Measurements from ENCODE around the gene DPYSL5. TPM values are rescaled to one million over a fixed set of nuclear protein-coding genes. Genes with fewer than 3 reads are reported as not detected.

Gene DPYSL5
- total RNA-seq, 2 experiments from 2014 or later: 0.07 to 0.09 TPM

DNA sequence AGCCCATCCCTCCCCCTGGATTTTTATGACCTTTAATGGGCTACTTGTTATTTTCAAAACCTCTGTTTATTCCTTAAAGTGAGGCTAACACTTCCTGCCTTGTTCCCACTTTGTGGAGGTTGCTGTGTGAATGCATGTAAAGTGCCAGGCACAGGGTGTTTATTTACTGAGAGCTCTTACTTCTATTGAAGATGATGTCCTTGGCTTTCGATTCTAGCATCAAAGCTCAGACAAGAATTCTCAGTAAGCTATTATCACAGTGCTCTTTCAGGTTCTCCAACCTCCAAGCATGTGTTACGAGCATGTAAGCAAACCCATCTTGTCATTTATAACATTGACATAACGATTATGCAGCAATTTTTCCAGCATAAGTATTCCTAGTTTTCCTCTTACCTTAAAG is 44.2 kb downstream of the DPYSL5 start:
- H3K27me3 Mint-ChIP-seq: peaks cover 4% of the 10 kb centered on the region
- ChIA-PET CTCF (interaction anchor here (0.7 kb wide), 1 partner anchor 202 kb away, joined by 4 read pairs; no protein-coding TSS in a partner anchor), POLR2A (no interaction called here)
- no peak overlapping the region for H3K4me3 Mint-ChIP-seq
- ATAC-seq: no peak
- no peaks in the 10 kb centered on the region for H3K9me3 Mint-ChIP-seq (ENCODE audit: low read depth)
- intact Hi-C loops (cut with DNase I, micrococcal nuclease): no loop called here
- no peaks in the 10 kb centered on the region for H3K36me3 Mint-ChIP-seq (ENCODE audit: low read depth)
- H3K4me1 Mint-ChIP-seq: no peaks in the 10 kb centered on the region
- no peak overlapping the region for H3K27ac Mint-ChIP-seq
- DNase-seq: no peak

DNA sequence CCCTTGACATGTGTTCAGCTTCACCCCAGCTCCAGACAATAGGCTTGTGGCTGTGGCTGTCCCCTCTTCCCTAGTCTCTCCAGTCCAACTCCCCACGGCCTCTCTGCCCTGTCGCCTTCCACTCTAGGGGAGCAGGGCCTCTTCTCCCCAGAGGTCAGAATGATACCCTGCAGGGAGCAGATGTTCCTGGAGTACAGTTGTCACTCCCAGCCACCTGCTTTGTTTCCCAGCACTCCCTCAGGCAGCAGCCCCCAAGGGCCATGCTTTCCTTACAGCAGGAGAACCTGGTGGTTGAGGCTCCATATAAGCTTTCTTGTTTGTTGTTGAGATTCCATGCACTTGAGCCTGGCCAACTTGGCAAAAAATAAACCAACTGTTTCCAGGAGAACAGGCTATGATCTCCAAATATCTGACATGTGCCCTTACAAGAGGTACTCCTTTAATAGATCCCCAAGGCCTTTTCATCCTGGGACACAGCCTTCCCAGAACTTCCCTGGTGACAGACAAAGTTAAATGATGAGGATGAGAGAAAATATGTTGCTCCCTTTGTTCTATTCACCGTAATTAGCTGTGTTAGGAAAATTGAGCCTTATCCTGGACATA is 45.1 kb downstream of the DPYSL5 start:
- Mint-ChIP-seq H3K27me3 (peaks cover 5% of the 10 kb centered on the region), H3K4me1 (no peaks in the 10 kb centered on the region), H3K27ac (no peak overlapping the region), H3K36me3 (ENCODE audit: low read depth) (no peaks in the 10 kb centered on the region), H3K9me3 (ENCODE audit: low read depth) (no peaks in the 10 kb centered on the region), H3K4me3 (no peak overlapping the region)
- POLR2A ChIA-PET: no interaction called here
- CTCF ChIA-PET: no interaction called here
- DNase-seq: no peak
- intact Hi-C loops (cut with DNase I, micrococcal nuclease): no loop called here
- ATAC-seq: no peak

DNA sequence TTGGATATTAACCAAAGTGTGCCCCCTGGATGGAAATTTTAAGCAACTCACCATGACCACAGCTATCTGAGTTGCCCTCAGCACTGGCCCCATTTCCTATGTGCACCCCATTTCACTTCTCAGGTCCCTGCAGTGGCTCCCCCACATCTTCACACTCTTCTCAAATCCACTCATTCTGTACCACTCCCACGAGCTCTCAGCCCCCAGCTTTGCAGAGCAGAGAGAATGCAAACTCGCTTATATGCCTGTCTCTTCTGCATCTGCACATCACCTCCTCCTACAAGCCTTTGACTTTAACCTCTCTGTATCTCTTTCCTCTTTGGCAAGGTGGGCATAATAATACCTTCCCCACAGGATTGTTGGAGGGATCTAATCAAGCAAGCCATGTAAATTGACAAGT is 46.2 kb downstream of the DPYSL5 start:
- Mint-ChIP-seq H3K27ac (no peak overlapping the region), H3K4me1 (no peaks in the 10 kb centered on the region), H3K4me3 (no peak overlapping the region), H3K36me3 (ENCODE audit: low read depth) (no peaks in the 10 kb centered on the region), H3K27me3 (peaks cover 5% of the 10 kb centered on the region), H3K9me3 (ENCODE audit: low read depth) (no peaks in the 10 kb centered on the region)
- no peak for ATAC-seq
- intact Hi-C loops (cut with DNase I, micrococcal nuclease): no loop called here
- ChIA-PET POLR2A (no interaction called here), CTCF (interaction anchor here (1.1 kb wide), 1 partner anchor 47 kb away, joined by 3 read pairs; no protein-coding TSS in a partner anchor)
- DNase-seq: no peak

DNA sequence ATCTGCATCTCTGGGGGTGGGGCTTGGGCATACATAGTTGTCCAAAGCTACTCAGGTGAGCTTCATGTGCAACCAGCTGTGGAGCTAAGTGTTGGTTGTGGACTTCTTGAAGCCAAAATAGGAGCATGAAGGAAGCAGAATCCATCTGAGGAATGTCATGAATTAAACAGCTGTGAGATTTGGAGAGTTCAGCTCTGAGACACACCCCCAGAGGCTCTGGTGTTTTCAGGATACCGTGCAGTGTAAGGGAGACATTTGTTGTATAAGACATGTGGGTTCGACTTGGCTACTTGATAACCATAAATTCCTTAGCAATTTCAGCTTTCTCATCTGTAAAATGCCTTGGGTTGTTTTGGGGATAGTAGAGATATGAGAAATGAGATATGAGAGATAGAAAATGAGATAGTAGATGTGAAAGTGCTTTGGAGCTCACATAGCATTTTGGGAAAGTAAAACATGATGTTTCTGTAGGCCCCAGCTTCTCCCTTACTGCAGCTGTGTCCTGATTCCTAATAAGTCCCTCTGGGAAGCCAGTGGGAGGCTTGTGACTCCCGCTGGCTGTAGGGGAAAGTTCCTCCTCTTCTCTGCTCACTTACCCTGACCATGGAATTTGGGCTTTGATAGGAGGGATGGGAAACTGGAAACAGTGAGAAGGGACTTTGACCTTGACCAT is 50.0 kb downstream of the DPYSL5 start:
- no peaks in the 10 kb centered on the region for H3K9me3 Mint-ChIP-seq (ENCODE audit: low read depth)

DNA sequence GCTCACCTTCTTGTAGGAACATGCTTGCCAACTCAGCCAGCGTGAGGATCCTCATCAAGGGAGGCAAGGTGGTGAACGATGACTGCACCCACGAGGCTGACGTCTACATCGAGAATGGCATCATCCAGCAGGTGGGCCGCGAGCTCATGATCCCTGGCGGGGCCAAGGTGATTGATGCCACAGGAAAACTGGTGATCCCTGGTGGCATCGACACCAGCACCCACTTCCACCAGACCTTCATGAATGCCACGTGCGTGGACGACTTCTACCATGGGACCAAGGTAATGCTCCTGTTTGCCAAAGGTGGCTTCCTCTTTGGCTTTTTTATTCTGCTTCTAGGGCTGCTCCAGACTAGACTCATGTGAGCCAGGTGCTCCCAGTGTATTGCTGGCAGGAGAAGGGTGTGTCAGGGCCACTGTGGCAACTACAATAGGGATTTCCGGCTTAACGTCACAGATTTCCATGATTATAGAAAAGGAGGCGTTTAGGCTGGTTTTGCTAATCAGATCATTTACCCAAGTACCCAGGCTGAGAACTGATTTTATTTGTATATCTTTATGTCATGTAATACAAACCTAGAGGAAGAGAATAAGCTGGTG is 50.6 kb downstream of the DPYSL5 start:
- DNase-seq (no peak), ATAC-seq (no peak)
- ChIA-PET POLR2A (no interaction called here), CTCF (interaction anchor here (0.6 to 2.0 kb wide), 3 partner anchors 24 to 52 kb away, joined by 3 to 8 read pairs (median 3); no protein-coding TSS in a partner anchor)
- Mint-ChIP-seq H3K27me3 (peaks cover 5% of the 10 kb centered on the region), H3K9me3 (ENCODE audit: low read depth) (no peaks in the 10 kb centered on the region), H3K27ac (no peak overlapping the region), H3K4me3 (no peak overlapping the region), H3K36me3 (ENCODE audit: low read depth) (no peaks in the 10 kb centered on the region), H3K4me1 (no peaks in the 10 kb centered on the region)
- intact Hi-C loops (cut with DNase I, micrococcal nuclease): no loop called here

More for the DNA sequence above, 50.0 kb downstream of the DPYSL5 start:
- H3K27me3 Mint-ChIP-seq: peaks cover 5% of the 10 kb centered on the region
- no peaks in the 10 kb centered on the region for H3K36me3 Mint-ChIP-seq (ENCODE audit: low read depth)
- H3K4me3 Mint-ChIP-seq: no peak overlapping the region
- no peak overlapping the region for H3K27ac Mint-ChIP-seq
- intact Hi-C loops (cut with DNase I, micrococcal nuclease): no loop called here
- POLR2A ChIA-PET: no interaction called here
- CTCF ChIA-PET: interaction anchor here (0.6 to 1.0 kb wide), 2 partner anchors 29 to 43 kb away, joined by 3 read pairs; no protein-coding TSS in a partner anchor
- no peaks in the 10 kb centered on the region for H3K4me1 Mint-ChIP-seq
- DNase-seq (no peak), ATAC-seq (no peak)

DNA sequence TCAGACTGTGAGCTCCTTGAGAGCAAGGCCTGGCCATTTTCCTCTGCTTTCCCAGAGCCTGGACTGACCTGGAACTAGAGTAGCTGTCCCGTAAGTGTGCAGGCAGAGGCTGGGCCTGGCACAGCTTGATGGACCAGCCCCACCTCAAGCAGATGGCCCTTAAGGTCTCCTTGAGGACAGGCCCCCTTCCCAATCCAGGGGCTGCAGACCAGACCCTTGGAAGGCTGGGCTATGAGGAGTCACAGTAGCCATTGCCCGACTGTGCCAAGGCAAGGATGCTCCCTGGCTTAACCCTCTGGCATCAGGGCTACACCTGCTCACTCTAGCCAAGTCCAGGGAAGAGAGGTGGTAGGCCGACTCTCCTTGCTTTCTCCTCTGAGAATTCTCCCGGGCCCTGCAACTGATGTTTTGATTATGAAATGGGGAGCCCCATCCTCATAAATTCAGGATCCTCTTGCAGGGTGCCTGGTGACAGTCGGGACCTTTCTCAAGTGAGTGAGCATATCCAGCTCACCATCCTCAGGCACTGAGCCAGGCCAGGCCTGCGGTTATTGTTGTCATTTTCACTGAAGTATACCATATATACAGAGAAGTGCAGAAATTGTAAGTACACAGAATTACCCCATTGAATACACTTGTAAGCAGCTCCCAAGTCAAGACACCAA is 51.7 kb downstream of the DPYSL5 start:
- H3K9me3 Mint-ChIP-seq (ENCODE audit: low read depth): no peaks in the 10 kb centered on the region
- H3K36me3 Mint-ChIP-seq (ENCODE audit: low read depth): no peaks in the 10 kb centered on the region
- H3K27me3 Mint-ChIP-seq: peaks cover 5% of the 10 kb centered on the region
- H3K27ac Mint-ChIP-seq: no peak overlapping the region
- no peak overlapping the region for H3K4me3 Mint-ChIP-seq
- ChIA-PET CTCF (interaction anchor here (0.7 to 2.0 kb wide), 4 partner anchors 10 to 53 kb away, joined by 3 to 8 read pairs (median 4); no protein-coding TSS in a partner anchor), POLR2A (no interaction called here)
- H3K4me1 Mint-ChIP-seq: no peaks in the 10 kb centered on the region
- ATAC-seq: no peak
- DNase-seq: no peak
- intact Hi-C loops (cut with DNase I, micrococcal nuclease): no loop called here

DNA sequence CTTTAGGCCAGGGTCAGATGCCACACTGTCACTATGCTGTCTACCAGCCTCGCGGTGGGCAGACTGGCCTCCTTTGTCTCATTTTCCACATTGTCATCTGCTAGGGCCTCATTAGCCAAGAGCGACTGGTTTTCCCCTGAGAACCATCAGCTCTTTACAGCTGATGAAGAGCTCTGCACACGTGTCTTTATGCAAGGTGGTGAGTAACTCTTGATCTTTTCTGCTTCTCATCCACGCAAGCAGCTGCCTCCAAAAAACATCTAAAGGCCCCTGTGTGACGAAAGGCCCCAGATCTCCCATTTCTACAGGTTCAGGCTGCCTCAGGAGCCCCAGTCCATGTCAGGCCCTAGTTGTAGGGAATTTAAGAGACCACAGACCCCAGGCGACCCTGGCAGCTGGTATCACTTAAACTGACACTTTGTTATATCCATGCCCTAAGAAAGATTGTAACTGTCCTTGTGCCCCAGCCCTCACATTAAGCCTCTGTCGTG is 52.9 kb downstream of the DPYSL5 start:
- intact Hi-C loops (cut with DNase I, micrococcal nuclease): no loop called here
- peaks cover 5% of the 10 kb centered on the region for H3K27me3 Mint-ChIP-seq
- ATAC-seq (no peak), DNase-seq (no peak)
- ChIA-PET CTCF (no interaction called here), POLR2A (no interaction called here)
- no peak overlapping the region for H3K4me3 Mint-ChIP-seq
- no peaks in the 10 kb centered on the region for H3K9me3 Mint-ChIP-seq (ENCODE audit: low read depth)
- H3K27ac Mint-ChIP-seq: no peak overlapping the region
- no peaks in the 10 kb centered on the region for H3K4me1 Mint-ChIP-seq
- no peaks in the 10 kb centered on the region for H3K36me3 Mint-ChIP-seq (ENCODE audit: low read depth)

DNA sequence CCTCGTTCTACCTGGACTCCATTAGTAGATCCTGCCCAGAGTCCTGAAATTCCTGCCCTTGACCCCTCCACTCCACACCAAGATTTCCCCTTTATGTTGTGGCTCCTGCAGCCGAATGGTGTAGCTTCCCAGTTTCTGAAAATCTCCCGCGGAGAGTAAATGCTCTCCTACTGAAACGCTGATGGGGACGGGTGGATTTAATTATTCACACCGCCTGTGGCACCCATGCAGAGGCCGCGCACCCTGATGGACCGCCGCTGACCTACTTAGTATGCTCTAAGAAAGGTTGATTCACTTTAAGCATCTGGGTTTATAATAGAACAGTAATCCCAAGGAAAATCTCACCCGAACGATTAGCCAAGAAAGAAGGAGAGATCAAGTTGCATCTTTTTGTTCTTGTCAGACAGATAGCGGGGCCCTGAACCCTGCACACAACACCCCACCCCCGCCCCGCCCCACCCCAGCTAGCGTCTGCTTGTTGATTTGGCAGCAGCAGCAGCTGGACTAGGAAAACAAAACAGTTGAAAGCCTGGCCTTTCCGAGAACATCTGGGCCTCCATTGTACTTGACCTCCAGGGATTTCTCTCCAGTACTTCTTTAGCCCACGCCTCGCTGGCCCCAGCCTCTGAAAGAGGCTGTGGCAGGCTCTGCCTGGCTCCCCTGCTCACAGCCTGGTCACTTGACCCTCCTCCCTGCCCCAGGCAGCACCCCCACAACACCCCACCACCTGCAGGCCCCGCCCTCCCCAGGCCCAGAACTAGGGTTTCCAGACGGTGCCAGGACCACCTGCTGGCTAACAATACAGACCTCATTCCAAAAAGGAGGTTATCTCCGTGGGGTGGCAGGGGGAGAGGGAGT is 53.6 kb downstream of the DPYSL5 start:
- H3K9me3 Mint-ChIP-seq (ENCODE audit: low read depth): no peaks in the 10 kb centered on the region
- no peak for ATAC-seq

DNA sequence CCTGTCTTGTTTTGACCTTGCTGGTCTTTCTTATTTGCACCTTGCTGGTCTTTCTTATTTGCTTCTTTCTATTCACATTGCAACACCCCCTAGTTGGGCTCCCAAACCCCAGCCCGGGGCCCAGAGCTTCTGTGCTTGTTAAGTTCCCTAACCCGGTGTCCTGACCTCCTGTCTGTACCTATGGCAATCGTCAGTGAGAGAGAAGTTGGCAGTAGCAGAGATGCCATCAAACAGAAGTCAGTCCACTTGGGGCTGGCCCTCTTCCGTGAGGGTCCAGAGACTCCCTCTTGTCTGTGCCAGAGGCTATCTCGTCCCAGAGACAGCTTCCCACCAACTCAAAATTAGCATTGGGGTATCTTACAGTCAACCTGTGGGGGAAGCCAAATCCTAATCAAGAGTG is 55.7 kb downstream of the DPYSL5 start:
- H3K9me3 Mint-ChIP-seq (ENCODE audit: low read depth): no peaks in the 10 kb centered on the region
- no peaks in the 10 kb centered on the region for H3K4me1 Mint-ChIP-seq
- POLR2A ChIA-PET: no interaction called here
- H3K27me3 Mint-ChIP-seq: peaks cover 3% of the 10 kb centered on the region
- H3K36me3 Mint-ChIP-seq (ENCODE audit: low read depth): no peaks in the 10 kb centered on the region
- no peak overlapping the region for H3K4me3 Mint-ChIP-seq
- CTCF ChIA-PET: interaction anchor here (0.7 kb wide), 1 partner anchor 62 kb away, joined by 3 read pairs; no protein-coding TSS in a partner anchor
- no peak overlapping the region for H3K27ac Mint-ChIP-seq
- no peak for ATAC-seq
- intact Hi-C loops (cut with DNase I, micrococcal nuclease): no loop called here
- DNase-seq: no peak

More for the DNA sequence above, 53.6 kb downstream of the DPYSL5 start:
- CTCF ChIA-PET: no interaction called here
- POLR2A ChIA-PET: no interaction called here
- no peaks in the 10 kb centered on the region for H3K4me1 Mint-ChIP-seq
- H3K36me3 Mint-ChIP-seq (ENCODE audit: low read depth): no peaks in the 10 kb centered on the region
- H3K27ac Mint-ChIP-seq: no peak overlapping the region
- H3K27me3 Mint-ChIP-seq: peaks cover 5% of the 10 kb centered on the region
- intact Hi-C loops (cut with DNase I, micrococcal nuclease): no loop called here
- H3K4me3 Mint-ChIP-seq: no peak overlapping the region
- no peak for DNase-seq

DNA sequence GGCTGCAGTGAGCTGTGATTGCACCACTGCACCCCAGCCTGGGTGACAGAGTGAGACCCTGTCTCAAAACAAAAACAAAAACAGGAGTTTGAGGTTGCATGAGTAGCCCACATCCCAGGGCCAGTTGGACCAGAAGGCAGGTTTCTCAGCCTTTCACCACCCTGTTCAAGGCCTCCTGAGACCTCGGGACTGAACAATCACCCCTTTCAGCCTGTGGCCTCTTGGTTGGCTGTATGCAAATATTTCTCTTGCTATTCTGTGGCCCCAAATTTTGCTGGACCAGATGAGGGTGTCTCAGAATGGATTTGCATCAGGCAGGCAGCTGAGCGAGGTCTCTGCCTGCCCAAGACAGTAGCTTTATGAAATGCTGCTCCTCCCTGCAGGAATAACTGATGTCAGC is 56.9 kb downstream of the DPYSL5 start:
- Mint-ChIP-seq H3K27me3 (peaks cover 7% of the 10 kb centered on the region), H3K4me3 (no peak overlapping the region), H3K27ac (no peak overlapping the region), H3K9me3 (ENCODE audit: low read depth) (no peaks in the 10 kb centered on the region), H3K36me3 (ENCODE audit: low read depth) (no peaks in the 10 kb centered on the region), H3K4me1 (no peaks in the 10 kb centered on the region)
- ATAC-seq: no peak
- no peak for DNase-seq
- intact Hi-C loops (cut with DNase I, micrococcal nuclease): no loop called here
- CTCF ChIA-PET: interaction anchor here (0.7 to 1.4 kb wide), 3 partner anchors 18 to 51 kb away, joined by 3 to 5 read pairs (median 3); no protein-coding TSS in a partner anchor
- POLR2A ChIA-PET: no interaction called here
